ENCODE measurements around the gene TNFSF9.

Gene TNFSF9, protein sequence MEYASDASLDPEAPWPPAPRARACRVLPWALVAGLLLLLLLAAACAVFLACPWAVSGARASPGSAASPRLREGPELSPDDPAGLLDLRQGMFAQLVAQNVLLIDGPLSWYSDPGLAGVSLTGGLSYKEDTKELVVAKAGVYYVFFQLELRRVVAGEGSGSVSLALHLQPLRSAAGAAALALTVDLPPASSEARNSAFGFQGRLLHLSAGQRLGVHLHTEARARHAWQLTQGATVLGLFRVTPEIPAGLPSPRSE

DNA sequence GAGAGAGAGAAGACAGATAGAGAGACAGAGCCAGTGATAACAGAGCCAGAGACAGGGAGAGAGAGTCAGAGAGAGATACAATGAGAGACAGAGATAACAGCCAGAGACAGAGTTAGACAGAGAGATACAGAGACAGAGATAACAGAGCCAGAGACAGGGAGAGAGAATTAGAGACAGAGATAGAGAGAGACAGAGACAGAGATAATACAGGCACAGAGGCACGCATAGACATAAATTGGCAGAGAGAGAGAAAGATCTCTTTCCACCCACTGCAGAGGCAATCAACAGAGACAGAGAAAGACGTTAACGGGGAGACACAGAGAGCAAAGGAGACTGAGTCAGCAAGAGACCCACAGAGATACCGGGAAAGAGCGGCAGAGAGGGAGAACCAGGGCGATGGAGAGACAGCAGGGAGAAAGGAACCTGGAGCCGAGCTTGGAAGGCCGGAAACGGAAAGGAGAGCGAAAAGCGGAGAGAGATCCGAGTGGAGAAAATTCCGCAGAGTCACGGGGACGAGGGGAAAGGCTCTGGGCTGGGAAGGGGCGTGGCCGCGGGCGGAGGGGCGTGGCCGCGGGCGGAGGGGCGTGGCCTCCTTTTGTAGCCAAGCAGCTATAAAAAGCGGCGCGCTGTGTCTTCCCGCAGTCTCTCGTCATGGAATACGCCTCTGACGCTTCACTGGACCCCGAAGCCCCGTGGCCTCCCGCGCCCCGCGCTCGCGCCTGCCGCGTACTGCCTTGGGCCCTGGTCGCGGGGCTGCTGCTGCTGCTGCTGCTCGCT is at the start of gene TNFSF9:
TNFSF9 (plus strand) TSS at position 641 of the 777 bp plus-strand sequence; CDS start at position 652, 11 bp downstream.
- peak; percentile 69 to 79 (median 70) for DNase-seq (ENCODE audit: low read depth in 3 of 3)

- DNase-seq (ENCODE audit: low read depth in 3 of 3): peak; percentile 26 to 64 (median 38)
These were observed 49.1 kb upstream of the TNFSF9 start, which contains the start of gene DENND1C for GRCh38 chr19:6481541-6482342. Gene DENND1C, minus strand, starts transcription at chr19:6481787. Its CDS starts 92 bp downstream, at chr19:6481695.

DNA sequence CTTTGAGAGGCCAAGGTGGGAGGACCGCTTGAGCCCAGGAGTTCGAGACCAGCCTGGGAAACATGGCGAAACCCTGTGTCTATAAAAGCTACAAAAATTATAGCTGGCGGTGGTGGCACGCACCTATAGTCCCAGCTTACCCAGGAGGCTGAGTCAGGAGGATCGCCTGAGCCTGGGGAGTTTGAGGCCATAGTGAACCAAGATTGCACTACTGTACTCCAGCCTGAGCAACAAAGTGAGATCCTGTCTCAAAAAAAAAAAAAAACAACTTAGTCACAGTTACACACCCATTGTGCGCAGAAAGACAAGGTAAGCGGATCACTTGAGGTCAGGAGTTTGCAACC is 48.5 kb upstream of the TNFSF9 start:
- no peak for DNase-seq (ENCODE audit: low read depth in 3 of 3)

DNA sequence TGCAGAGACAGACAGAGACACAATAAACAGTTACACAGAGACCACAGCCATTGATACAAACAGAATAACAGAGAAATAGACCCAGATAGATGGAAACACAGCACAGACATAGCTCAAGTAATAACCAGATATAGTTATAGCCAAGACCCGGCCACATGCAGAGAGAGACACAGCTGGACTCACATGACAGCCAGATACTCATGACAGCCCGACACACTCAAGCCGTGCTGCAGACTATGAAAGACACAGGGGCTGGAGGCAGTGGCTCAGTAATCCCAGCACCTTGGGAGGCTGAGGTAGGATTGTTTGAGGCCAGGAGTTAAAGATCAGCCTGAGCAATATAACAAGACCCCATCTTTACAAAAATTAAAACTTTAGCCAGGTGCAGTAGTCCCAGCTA is 47.6 kb upstream of the TNFSF9 start:
- DNase-seq (ENCODE audit: low read depth in 3 of 3): no peak

DNA sequence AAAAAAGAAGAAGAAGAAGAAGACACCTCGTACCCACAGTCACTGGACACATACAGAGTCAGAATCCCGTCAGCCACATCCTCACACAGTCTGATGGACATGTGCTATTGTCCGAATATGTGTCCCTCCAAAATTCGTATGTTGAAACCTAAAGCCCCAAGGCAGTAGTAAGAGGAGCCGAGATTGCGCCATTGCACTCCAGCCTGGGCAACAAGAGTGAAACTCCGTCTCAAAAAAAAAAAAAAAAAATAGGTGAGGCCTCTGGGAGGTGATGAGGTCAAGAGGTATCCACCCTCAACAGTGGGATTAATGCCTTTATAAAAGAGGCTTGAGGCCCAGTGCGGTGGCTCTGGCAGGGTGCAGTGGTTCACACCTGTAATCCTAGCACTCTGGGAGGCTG is 46.6 kb upstream of the TNFSF9 start:
- DNase-seq (ENCODE audit: low read depth in 3 of 3): no peak

- no peak for DNase-seq (ENCODE audit: low read depth in 3 of 3)
These were observed 46.0 kb upstream of the TNFSF9 start for GRCh38 chr19:6484831-6485230.

DNA sequence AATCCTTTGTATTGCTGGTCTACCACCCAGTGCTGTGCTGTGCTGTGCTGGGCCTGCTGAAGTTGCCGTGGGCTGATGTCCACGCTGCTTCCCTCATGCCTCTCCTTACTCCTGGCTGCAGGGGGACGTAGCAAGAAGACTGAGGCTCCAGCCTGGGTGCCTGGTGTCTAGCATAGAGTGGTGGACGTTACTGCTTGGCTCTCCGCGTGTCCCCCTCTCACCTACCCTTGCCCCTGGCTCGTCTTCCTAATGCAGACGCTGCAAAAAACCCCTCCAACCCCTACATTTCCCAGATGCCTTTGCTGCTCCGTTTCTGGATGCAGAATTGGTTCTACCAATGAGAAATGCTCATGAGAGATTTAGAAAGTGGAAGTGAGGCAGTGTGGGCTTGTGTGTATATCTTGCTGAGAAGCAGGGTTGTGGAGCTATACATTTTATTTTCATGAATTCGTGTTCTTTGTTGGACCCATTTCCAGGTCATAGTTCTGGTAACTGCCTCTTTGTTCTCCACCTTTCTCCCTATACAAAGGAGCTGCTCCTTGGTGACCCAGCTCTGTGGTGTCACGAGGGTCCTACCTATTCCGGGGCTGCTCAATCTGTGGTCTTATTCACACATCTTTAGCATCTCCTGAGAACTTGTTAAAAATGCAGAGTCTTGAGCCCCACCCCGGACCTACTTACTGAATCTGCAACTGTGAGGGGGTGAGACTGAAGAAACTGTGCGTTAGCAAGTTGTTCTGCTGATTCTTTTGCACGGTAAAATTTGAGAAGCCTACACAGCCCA is 41.4 kb upstream of the TNFSF9 start:
- no peak for DNase-seq (ENCODE audit: low read depth in 3 of 3)

GRCh38 chr19:6490134-6490533 is 40.7 kb upstream of the TNFSF9 start:
- no peak for DNase-seq (ENCODE audit: low read depth in 3 of 3)

- no peak for DNase-seq (ENCODE audit: low read depth in 3 of 3)
These were observed 38.8 kb upstream of the TNFSF9 start for GRCh38 chr19:6491802-6492592.

GRCh38 chr19:6494438-6495036 is 36.3 kb upstream of the TNFSF9 start:
- DNase-seq (ENCODE audit: low read depth in 3 of 3): no peak

DNA sequence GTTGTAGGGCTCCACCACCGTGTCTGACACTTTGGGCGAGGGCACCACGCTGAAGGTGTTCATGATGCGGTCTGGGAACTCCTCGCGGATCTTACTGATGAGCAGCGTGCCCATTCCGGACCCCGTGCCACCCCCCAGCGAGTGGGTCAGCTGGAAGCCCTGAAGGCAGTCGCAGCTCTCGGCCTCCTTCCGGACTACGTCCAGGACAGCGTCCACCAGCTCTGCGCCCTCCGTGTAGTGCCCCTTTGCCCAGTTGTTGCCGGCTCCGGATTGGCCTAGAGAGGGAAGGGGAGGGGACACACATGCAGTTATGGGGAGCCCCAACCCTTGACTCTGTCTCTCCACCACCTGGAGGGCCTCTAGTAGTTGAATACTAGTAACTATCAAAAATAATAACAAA is 34.9 kb upstream of the TNFSF9 start:
- no peak for DNase-seq (ENCODE audit: low read depth in 3 of 3)

GRCh38 chr19:6498294-6499036 is 32.4 kb upstream of the TNFSF9 start:
- no peak for DNase-seq (ENCODE audit: low read depth in 3 of 3)

- no peak for DNase-seq (ENCODE audit: low read depth in 3 of 3)
These were observed 31.6 kb upstream of the TNFSF9 start for GRCh38 chr19:6499052-6499790.

GRCh38 chr19:6500837-6501739 is 29.7 kb upstream of the TNFSF9 start:
- DNase-seq (ENCODE audit: low read depth in 3 of 3): no peak

DNA sequence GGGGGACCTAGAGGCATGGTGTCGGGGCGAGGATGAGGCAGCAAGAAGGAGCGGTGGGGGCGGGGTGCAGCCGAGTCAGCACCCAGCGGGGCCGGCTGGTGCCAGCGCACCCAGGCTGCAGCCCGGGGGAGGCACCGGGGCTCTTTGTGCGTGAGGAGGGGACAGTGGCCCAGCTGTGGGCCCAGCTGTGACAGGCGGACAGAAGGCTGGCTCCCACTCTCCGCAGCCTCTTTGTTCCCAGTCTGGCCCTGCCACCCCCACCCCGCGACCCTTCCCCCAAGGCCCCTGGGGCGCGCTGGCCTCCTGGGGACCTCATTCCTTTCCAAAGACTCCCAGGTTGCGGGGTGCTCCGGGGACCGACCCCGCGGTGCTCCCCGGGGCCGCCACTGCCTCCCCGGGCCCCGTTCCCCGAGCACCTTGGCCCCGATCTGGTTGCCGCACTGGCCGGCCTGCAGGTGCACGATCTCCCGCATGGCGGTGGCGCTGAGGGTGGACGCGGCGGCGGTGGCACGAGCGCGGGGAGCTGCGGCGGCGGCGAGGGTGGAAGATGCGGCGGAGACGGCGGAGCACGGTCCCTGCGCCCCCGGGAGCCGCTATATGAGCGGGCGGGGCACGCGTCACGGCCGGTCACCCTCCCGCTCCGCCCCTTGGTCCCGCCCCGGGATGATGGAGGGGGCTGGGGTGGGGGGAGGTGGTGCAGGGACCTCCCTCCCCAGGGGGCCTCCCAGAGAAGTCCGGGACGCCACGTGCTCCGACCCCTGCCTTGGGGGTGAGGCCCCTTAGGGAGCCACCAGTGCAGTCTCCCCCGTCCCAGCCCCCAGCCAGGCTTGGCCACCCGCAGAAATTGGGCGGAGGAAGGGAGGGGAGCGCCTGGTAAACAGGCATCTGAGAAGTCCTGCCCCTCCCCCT is 28.8 kb upstream of the TNFSF9 start, which contains the start of gene TUBB4A:
TUBB4A (minus strand) TSS at position 570 of the 909 bp plus-strand sequence; CDS start at position 473, 97 bp downstream.
- no peak for DNase-seq (ENCODE audit: low read depth in 3 of 3)

DNA sequence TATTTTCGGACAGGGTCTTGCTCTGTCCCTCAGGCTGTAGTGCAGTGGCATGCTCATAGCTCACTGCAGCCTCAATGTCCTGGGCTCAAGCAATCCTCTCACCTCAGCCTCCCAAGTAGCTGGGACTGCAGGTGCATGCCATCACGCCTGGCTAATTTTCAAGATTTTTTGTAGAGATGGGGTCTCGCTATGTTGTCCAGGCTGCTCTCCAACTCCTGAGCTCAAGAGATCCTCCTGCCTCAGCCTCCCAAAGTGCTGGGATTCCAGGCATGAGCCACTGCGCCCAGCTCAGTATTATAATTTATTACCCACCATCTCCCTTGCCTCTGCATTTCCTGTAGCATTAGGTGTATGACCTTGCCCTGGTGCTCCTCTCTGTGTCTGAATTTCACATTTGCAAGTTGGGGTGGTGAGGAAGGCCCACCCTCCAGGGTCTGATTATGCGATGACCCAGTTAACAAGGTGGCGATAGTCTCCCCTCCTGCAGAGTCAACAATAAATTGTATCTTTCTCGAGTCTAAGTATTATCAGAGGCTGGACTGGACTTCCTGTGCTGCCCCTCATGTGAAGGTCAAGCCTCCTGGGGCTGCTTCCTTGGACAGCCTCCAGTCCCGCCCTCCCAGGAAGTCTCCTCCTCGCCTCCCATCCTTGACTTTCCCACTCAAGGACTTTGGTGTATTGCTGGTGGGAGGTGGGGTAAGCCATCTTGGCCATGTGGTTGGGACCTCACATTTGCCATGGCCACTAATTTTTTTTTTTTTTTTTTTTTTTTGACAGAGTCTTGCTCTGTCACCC is 27.2 kb upstream of the TNFSF9 start:
- no peak for DNase-seq (ENCODE audit: low read depth in 3 of 3)
